LNCaP clone FGC (cell line): ENCODE results near the gene HHATL.

ENCODE experiments used
- DNase-seq: peaks from one replicate; pipeline ENCODE4 v3.0.0-alpha.2; 2011; ENCODE audit warnings: low read depth
- H3K4me3 ChIP-seq: 2 replicates; pipeline ENCODE4 v1.5.1; 2011; ENCODE audit warnings: mild to moderate bottlenecking, low read depth, low read length, control low read depth
- TF ChIP-seq, protein P1 (sequence below): IDR thresholded peaks from 2 replicates; pipeline ENCODE4 v1.5.1; 2012; ENCODE audit warnings: mild to moderate bottlenecking; ENCODE audit not compliant: control insufficient read depth, insufficient read depth; ENCODE audit errors: extremely low read depth

HHATL gene

DNA sequence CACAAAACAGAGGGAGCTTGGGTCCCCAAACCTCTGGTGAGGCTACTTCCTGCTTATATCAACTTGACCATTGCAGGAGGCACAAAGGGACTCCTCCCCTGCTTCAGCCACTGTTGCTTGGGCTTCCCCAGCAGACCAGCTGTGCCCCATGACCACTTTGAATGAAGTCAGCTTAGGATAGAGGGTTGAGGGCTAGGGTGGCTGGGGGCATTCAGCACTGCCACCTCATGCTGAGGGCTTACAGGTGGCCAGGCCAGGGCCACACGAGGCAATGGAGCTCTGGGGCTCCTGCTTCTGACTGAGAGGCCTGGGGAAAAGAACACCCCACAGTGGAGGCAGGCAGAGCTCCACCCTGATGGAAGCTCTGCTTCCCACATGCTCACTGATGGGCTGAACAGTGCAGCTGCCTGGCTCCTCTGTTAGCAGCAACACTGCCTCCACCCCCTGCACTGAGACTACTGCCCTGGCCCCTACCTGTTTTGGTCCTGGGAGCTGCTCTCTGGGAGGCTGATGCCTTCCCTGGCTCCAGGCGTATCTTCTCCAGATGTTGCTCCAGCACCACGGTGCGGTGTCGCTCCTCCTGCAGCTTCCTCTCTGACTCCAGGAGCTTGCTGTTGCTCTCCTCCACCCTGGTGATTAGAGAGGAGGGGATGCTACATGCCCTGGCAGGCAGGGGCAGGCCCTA, 10.2 kb upstream of the HHATL start:
- TF ChIP-seq, protein P1, sequence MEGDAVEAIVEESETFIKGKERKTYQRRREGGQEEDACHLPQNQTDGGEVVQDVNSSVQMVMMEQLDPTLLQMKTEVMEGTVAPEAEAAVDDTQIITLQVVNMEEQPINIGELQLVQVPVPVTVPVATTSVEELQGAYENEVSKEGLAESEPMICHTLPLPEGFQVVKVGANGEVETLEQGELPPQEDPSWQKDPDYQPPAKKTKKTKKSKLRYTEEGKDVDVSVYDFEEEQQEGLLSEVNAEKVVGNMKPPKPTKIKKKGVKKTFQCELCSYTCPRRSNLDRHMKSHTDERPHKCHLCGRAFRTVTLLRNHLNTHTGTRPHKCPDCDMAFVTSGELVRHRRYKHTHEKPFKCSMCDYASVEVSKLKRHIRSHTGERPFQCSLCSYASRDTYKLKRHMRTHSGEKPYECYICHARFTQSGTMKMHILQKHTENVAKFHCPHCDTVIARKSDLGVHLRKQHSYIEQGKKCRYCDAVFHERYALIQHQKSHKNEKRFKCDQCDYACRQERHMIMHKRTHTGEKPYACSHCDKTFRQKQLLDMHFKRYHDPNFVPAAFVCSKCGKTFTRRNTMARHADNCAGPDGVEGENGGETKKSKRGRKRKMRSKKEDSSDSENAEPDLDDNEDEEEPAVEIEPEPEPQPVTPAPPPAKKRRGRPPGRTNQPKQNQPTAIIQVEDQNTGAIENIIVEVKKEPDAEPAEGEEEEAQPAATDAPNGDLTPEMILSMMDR = no peak
- DNase-seq = no peak
- H3K4me3 ChIP-seq = no peak overlapping the region

- no peak overlapping the region for H3K4me3 ChIP-seq
- TF ChIP-seq, protein P1 = no peak
- no peak for DNase-seq
Observed at GRCh38 chr3:42712344-42712648, 9.7 kb upstream of the HHATL start.

GRCh38 chr3:42711491-42712343, 9.1 kb upstream of the HHATL start:
- TF ChIP-seq, protein P1 = no peak
- no peak for DNase-seq
- H3K4me3 ChIP-seq = no peak overlapping the region

GRCh38 chr3:42710323-42711021, 7.9 kb upstream of the HHATL start:
- TF ChIP-seq, protein P1 = no peak

GRCh38 chr3:42709621-42710020, 7.0 kb upstream of the HHATL start:
- DNase-seq = no peak
- TF ChIP-seq, protein P1 = no peak
- no peak overlapping the region for H3K4me3 ChIP-seq

More at GRCh38 chr3:42710323-42711021, 7.9 kb upstream of the HHATL start:
- no peak for DNase-seq
- no peak overlapping the region for H3K4me3 ChIP-seq

DNA sequence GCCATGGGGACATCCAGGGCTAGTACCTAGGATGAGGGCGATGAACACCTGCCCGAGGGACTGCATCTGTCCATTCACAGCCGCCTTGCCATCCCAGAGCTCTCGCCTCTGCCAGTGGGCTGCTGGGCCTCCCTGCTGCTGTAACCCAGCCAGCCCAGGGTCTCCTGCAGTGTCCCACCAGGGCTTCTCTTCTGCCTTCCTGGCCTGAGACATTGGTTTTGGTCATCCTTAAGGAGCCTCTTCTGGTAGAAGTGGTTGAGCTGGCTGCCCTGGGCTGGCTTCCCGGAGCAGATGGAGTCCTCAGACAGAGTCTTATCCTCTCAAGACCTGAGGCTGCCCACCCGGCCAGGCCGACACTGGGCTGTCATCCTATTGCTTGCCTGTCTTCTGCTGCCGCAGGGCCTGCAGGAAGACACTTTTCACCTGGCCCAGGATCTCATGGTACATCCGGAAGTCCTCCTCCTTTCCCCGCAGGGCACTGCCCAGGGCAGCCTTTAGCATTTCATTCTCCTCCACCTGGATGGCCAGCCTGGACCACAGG, 6.1 kb upstream of the HHATL start:
- TF ChIP-seq, protein P1 = no peak
- no peak for DNase-seq
- H3K4me3 ChIP-seq = no peak overlapping the region
